ENCODE data around the gene TMEM178A.

The TMEM178A gene

GRCh38 chr2:39682066-39682692 lies 16.5 kb downstream of the TMEM178A start:
- DNase-seq: no peak

- DNase-seq: no peak
Observed at GRCh38 chr2:39683022-39683699, 17.4 kb downstream of the TMEM178A start.

GRCh38 chr2:39684464-39684863 lies 18.7 kb downstream of the TMEM178A start:
- no peak for DNase-seq

- DNase-seq: no peak
Observed at GRCh38 chr2:39685126-39685525, 19.4 kb downstream of the TMEM178A start.

GRCh38 chr2:39686456-39686855 lies 20.7 kb downstream of the TMEM178A start:
- DNase-seq: no peak

GRCh38 chr2:39688181-39688580 lies 22.5 kb downstream of the TMEM178A start:
- DNase-seq: no peak

- no peak for DNase-seq
Observed at GRCh38 chr2:39689272-39689841, 23.6 kb downstream of the TMEM178A start.

- DNase-seq: no peak
Observed at GRCh38 chr2:39689876-39690275, 24.2 kb downstream of the TMEM178A start.

- no peak for DNase-seq
Observed at GRCh38 chr2:39693245-39693644, 27.5 kb downstream of the TMEM178A start.

GRCh38 chr2:39696101-39696553 lies 30.4 kb downstream of the TMEM178A start:
- DNase-seq: no peak

GRCh38 chr2:39696838-39697237 lies 31.1 kb downstream of the TMEM178A start:
- no peak for DNase-seq

GRCh38 chr2:39697454-39697853 lies 31.7 kb downstream of the TMEM178A start:
- no peak for DNase-seq

GRCh38 chr2:39701137-39701536 lies 35.4 kb downstream of the TMEM178A start:
- DNase-seq: no peak

- no peak for DNase-seq
Observed at GRCh38 chr2:39703181-39703872, 37.6 kb downstream of the TMEM178A start.

- DNase-seq: no peak
Observed at GRCh38 chr2:39704540-39704939, 38.8 kb downstream of the TMEM178A start.

GRCh38 chr2:39705638-39706037 lies 39.9 kb downstream of the TMEM178A start:
- DNase-seq: no peak

- DNase-seq: no peak
Observed at GRCh38 chr2:39706312-39706711, 40.6 kb downstream of the TMEM178A start.

GRCh38 chr2:39706945-39707344 lies 41.2 kb downstream of the TMEM178A start:
- DNase-seq: no peak

- no peak for DNase-seq
Observed at GRCh38 chr2:39708003-39708402, 42.3 kb downstream of the TMEM178A start.

GRCh38 chr2:39710807-39711206 lies 45.1 kb downstream of the TMEM178A start:
- DNase-seq: no peak

- no peak for DNase-seq
Observed at GRCh38 chr2:39712953-39713352, 47.2 kb downstream of the TMEM178A start.

- DNase-seq: no peak
Observed at GRCh38 chr2:39715095-39715494, 49.4 kb downstream of the TMEM178A start.

- no peak for DNase-seq
Observed at GRCh38 chr2:39715822-39716221, 50.1 kb downstream of the TMEM178A start.

GRCh38 chr2:39717067-39717466 lies 51.4 kb downstream of the TMEM178A start:
- DNase-seq: no peak
